HG03103 (cell line): ENCODE results near the gene ZFR.
A peak's percentile ranks its signal among the peaks of the same experiment; 100 is the strongest.
"Not testable (repeated sequence)": the region's sequence is repeated elsewhere in the genome, so short reads cannot be mapped to it uniquely, and the experiment has no call there.

Source experiments
- ATAC-seq: cut with Tn5 transposase; IDR thresholded peaks from one replicate; pipeline ENCODE4 v1.9.1; 2021; ENCODE audit warnings: low read depth; ENCODE audit not compliant: unreplicated experiment

Gene ZFR

DNA sequence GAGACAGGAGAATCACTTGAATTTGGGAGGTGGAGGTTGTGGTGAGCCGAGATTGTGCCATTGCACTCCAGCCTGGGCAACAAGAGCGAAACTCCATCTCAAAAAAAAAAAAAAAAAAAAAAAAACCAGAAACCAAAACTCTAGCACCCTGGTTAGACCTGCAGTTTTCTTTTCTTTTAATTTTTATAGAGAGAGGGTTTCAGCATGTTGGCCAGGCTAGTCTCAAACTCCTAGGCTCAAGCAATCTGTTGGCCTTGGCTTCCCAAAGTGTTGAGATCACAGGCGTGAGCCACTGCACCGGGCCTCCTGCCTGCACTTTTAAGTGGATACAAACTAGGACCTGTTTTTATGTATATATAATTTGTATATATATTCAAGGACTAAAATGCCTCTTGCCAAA lies 118.9 kb downstream of the ZFR start:
- no peak for ATAC-seq

DNA sequence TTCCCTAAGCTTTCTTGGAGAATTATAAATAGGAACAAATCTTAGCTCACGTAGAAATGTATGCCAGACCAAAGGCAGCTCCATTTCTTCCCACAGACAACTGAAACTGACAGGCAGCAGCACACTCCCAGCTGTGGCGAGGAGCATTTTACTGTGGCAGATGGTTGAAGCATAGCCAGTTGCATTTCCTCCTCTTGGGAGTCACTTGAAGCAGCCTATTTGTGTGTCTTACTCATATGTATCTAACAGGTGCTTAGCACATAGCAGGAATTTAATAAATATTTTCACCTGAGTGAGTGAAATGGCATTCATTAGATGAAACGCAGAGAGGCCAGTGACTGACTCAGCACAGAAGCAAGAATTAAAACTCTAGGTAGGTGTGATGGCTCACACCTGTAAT lies 119.5 kb downstream of the ZFR start:
- ATAC-seq, result peak; percentile 75

DNA sequence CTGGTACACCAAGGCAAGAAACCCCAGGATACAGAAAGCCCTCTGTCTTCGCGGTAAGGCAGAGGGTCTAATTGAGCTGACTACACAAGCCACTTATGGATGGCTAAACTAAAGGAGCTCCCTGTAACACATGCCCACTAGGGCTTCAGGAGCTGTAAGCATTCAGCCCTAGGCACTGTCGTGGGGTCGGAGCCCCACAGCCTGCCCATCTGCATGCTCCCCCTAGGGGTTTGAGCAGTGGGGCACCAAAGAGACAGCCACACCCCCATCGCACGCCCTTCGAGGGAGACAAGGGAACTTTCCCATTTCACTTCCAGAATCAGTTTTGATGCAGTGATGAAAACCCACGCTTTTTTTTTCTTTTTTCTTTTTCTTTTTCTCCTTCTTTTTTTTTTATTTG lies 120.8 kb downstream of the ZFR start:
- no peak for ATAC-seq

GRCh38 chr5:32322882-32323281 lies 121.7 kb downstream of the ZFR start:
- ATAC-seq, result no peak

- not testable (repeated sequence) for ATAC-seq
Observed at GRCh38 chr5:32321787-32322186, 122.8 kb downstream of the ZFR start.

- ATAC-seq, result no peak
Observed at GRCh38 chr5:32320576-32320975, 124.0 kb downstream of the ZFR start.

DNA sequence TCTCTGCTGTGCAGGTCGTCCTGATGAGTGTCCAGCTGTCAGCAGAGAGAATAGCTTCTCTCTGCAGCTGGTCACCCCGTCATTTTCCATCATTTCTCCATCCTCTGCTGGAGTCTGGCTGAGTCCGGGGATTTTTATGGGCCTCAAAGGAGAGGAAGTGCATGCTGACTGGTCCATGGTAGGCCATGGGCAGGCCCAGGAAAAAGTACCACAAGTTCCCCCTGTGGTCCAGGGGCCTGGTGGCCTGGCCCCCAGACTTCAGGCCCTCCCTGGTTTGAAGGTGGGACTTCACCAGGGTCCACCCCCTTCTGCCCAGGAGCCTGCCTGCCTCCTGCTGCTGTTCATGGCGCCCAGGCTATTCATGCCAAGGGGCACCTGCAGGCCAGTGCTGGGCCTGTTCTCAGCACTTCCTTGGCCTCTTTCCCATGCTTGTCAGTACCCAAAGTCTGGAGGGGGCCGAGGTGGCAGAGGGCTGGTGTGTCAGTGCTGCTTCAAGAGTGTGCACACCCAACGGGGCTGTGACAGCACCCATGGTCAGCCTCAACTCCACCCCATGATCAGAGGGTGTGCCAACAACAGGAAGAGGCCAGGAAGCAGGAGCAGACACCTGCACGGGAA lies 124.5 kb downstream of the ZFR start:
- no peak for ATAC-seq

- no peak for ATAC-seq
Observed at GRCh38 chr5:32319392-32319791, 125.1 kb downstream of the ZFR start.

DNA sequence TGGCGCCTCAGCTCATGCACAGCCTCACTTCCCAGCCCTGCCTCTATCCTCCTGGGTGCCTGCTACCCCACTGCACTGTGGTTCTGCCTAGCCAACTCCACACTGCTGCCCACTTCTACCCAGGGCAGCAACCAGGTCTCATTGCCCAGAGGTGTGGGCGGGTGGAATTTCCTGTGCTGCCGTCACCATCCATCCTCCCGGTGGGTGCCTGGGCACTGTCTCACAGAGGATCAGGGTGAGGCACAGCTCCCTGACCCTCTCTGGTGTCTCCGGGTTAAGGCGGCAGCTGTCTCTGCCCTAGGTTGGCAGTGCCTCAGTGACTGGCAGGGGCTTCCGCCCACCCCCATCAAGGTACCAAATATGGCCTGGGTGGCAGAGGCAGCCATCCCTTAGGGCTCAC lies 127.5 kb downstream of the ZFR start:
- ATAC-seq, result no peak

DNA sequence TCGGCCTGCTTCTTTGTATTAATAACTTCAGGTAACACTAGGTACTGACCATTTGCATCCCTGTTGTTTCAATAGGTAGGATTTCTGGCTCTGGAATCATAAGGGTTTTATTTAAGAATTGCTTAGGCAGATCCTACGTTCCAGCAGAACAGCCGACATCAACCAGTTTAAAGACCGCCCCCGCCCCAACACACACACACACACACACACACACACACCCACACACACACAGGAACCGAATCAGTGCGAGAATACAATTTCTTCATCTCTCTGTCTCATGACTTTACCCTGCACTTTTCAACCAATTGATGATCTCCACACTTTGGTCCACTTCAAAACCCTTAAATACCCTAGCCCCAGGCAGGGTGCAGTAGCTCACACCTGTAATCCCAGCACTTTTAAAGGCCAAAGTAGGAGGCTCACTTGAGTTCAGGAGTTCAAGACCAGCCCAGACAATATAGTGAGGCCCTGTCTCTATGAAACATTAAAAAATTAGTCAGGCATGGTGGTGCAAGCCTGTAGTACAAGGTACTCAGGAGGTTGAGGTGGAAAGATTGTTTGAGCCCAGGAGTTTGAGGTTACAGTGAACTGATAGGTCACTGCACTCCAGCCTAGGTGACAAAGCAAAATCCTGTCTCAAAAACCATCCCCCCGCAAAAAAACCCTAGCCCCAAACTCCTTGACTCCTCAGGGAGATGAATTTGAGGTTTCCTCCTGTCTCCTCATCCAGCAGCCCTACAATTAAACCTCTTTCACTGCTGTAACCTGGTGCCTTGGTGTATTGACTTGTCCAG lies 129.1 kb downstream of the ZFR start:
- ATAC-seq, result no peak

DNA sequence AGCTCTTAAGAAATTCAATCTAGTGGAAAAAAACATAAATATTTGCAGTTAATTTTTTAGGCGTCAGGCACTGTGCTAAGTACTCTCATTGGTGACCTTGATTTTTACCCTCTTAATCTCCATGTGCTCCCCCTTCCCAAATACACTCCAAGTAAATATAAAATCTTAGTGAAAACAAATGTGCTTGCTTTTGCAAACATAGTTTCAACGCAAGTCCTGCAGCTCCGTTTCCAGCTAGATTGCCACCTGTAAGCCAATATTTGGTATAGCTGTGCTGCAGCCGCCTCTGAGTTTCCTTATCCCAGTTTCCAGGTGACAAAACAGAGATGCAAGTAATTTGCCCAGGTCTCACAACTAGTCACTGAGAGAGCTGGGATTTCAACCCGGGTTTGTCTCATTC lies 129.9 kb downstream of the ZFR start:
- ATAC-seq, result no peak

- ATAC-seq, result not testable (repeated sequence)
Observed at GRCh38 chr5:32314152-32314488, 130.4 kb downstream of the ZFR start.

GRCh38 chr5:32312595-32313332 lies 131.8 kb downstream of the ZFR start, which contains the start of gene MTMR12:
Gene MTMR12 (minus strand): TSS chr5:32312939. CDS start chr5:32312838, 101 bp downstream.
- ATAC-seq, result peak; percentile 91

- peak; percentile 14 for ATAC-seq
Observed at GRCh38 chr5:32312197-32312594, 132.3 kb downstream of the ZFR start.

- no peak for ATAC-seq
Observed at GRCh38 chr5:32311404-32312196, 132.9 kb downstream of the ZFR start.

DNA sequence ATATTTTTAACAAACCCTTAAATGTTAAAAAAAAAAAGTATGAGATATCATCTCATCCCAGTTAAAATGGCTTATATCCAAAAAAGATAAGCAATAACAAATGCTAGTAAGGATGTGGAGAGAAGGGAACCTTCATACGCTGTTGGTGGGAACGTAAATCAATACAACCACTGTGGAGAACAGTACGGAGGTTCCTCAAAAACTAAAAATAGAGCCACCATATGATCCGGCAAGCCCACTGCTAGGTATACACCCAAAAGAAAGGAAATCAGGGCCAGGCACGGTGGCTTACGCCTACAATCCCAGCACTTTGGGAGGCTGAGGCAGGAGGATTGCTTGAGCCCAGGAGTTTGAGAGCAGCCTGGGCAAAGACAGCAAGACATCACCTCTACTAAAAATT lies 134.8 kb downstream of the ZFR start:
- no peak for ATAC-seq

DNA sequence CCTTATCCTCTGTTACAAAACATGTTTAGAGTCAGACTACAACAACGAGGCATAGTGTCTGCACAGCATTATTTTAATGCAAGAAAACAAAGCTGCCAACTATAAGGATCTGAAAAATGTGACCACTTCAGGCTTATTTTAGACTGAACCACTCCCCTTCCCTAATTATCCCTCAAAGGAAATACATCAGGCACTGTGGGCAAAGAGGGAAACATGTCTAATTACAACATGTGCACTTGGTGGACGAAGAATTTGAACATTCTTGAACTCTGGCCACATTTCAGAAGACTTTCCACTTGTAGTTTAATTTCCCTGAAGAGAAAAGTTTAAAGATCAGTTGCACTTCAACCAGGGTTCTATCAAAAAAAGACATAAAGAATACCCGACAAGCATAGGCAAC lies 135.6 kb downstream of the ZFR start:
- no peak for ATAC-seq

DNA sequence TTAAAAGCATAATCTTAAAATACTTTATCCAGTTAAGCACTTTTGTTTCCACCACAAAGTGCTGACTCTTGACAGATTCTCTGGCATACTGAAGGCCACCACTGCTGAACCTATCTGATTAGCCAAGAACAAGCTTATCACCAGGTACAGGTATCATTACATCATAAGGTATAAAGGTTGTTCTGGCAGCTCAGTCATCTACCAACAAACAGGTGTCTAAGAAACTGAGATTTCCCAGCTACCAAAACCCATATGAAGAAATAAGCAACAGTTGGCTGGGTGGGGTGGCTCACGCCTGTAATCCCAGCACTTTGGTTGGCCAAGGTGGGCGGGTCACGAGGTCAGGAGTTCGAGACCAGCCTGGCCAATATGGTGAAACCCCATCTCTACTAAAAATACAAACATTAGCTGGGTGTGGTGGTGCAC lies 136.8 kb downstream of the ZFR start:
- ATAC-seq, result no peak

GRCh38 chr5:32304622-32305021 lies 139.9 kb downstream of the ZFR start:
- ATAC-seq, result no peak
